GM12873 (cell line): ENCODE results near the gene EMC1.

Experiments
- CTCF ChIP-seq: IDR thresholded peaks from 2 replicates; pipeline ENCODE4 v1.5.1; 2012; ENCODE audit warnings: low read depth, mild to moderate bottlenecking, moderate library complexity, low read length, control low read depth; ENCODE audit not compliant: insufficient read depth; ENCODE audit errors: missing control alignments

The EMC1 gene

DNA sequence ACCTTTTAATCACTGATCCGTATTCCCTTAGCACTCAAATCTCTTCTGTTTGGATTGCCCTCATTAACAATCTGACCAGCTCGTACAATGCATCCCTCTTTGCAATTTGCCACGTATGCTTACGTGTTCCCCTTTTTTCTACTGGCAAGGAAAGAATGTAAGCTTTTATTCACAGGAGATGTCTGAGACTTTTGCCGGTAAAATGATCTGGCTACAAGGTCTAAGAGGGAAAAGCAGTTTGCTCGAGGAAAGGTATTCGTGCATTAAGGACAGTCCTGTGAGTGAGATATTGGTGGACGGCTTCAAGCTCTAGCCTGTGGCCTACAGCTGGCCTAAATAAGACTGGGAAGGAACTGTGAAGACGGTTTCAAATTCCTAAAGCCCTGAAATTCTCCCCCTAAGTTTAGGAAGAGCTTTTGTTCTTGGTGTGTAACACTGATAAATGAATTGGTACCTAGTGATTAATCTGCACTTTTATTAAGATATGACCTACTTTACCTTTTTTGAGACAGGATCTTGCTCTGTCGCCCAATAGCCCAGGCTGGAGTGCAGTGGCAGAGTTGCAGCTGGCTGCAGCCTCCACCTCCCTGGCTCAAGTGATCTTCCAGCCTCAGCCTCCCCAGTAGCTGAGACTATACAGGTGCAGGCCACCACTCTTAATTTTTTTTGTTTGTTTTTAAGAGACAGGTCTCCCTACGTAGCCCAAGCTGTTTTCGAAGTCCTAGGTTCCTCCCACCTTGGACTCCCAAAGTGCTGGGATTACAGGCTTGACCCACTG lies 40.4 kb downstream of the EMC1 start:
- no peak for TF ChIP-seq CTCF

GRCh38 chr1:19209990-19210771 lies 41.1 kb downstream of the EMC1 start, which contains the start of gene UBR4:
TSS of gene UBR4 (minus strand) at chr1:19210266. CDS start at chr1:19210248, 18 bp downstream.
- TF ChIP-seq CTCF = no peak

GRCh38 chr1:19209439-19209989 lies 41.8 kb downstream of the EMC1 start:
- TF ChIP-seq CTCF = no peak

- TF ChIP-seq CTCF = no peak
Measured at GRCh38 chr1:19208710-19209438, 42.5 kb downstream of the EMC1 start.

- no peak for TF ChIP-seq CTCF
Measured at GRCh38 chr1:19206947-19207346, 44.4 kb downstream of the EMC1 start.

DNA sequence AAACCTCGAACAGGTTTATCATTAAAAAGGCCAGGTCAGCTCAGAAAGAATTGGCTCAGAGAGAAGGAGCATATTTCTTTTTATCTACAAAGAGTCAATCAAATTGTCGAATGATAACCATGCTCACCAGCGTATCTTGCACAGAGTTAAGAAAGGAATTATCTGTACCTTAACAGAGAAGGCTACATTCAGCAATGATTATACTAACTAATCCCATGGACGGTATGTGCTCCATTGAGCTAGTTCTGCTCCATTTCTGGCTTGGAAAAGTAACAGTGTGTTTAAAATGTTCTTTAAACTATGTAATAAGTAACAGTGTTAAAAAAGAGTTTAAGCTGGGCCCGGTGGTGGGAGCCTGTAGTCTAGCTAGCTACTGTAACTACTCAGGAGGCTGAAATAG lies 45.5 kb downstream of the EMC1 start:
- TF ChIP-seq CTCF = no peak

- no peak for TF ChIP-seq CTCF
Measured at GRCh38 chr1:19205403-19205802, 45.9 kb downstream of the EMC1 start.
